ENCODE results near the gene TMPRSS6. TPM values are rescaled to one million over a fixed set of nuclear protein-coding genes. Genes with fewer than 3 reads are reported as not detected.

The TMPRSS6 gene
- total RNA-seq, 1 donor, result not detected

DNA sequence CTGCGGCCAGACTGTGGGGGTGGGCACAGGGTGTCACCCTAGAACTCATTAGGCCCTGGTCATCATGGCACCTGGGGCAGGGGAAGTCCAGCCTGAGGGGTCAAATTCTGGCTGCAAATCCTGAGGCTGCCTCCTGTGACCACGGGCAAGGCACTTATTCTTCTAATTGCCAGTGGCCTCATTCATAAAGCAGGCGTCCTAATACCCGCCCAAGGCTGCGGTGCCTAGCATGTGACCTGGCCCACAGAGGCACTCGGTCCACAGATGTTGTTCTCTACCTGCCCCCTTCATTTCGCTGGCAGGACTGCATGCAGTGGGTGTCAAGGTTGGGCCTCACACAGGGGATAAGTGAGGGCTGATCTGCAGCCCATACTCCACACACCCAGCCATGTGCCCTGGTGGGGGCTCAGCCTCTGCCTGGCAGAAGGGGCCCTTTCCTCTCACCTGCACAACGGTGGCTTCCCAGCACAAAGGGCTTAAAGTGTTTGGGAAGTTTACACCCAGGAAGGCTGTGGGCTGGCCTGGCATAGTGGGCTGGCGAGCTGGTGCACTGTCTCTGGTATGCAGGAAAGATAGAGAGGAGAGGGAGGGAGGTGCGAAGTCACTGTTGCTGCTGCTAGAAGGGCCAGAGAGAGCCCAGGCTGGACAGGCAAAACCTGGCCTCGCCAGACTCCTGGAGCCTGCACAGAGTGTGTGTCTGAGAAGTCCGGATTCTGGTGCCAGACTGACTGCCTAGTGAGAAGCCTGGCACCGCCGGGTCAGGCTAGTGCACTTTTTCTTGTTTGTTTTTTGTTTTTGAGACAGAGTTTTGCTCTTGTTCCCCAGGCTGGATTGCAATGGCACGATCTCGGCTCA lies 86.8 kb downstream of the TMPRSS6 start:
- H4K20me1 ChIP-seq (ENCODE audit: insufficient read depth, low read length), result peaks cover 27% of the 10 kb centered on the region
- no peaks in the 10 kb centered on the region for H3K9me3 ChIP-seq (ENCODE audit: low read depth, low read length)
- no peak overlapping the region for H2AFZ ChIP-seq (ENCODE audit: low read length)

DNA sequence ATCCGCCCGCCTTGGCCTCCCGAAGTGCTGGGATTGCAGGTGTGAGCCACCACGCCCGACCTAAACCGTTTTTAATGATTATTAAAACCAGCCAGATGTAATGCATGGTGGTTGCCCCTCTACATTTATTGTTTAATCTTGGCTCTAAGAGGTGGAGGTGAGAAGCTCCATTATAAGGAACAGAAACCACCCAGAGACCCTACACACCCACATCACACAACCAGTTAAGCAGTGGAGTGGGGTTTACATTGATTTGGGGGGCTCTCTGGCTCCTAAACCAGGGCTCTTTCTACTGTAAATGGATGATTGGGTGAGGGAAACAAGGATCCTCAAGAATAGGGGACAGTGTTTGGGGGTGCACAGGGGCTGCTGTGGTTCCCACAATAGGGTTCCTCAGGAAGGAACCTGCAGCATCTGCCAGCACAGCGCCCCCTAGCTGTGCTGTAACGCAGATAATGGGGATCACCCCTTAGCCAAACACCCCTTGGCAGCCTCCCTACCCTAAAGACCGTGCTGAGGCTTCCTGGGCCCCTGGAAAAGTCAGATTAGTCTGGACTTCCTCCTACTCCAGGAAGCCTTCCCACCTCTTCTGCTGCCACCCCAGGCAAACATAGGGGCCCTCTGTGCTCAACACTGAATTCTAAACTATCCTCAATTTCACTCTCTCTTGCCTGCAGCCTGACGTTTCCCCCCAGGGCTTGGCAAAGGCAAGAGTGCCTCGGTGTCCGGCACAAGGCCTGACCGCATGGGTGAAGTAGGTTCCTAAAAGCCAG lies 87.6 kb downstream of the TMPRSS6 start:
- peaks cover 12% of the 10 kb centered on the region for H3K4me1 ChIP-seq (ENCODE audit: insufficient read depth, low read length)
- TF ChIP-seq, protein P1, sequence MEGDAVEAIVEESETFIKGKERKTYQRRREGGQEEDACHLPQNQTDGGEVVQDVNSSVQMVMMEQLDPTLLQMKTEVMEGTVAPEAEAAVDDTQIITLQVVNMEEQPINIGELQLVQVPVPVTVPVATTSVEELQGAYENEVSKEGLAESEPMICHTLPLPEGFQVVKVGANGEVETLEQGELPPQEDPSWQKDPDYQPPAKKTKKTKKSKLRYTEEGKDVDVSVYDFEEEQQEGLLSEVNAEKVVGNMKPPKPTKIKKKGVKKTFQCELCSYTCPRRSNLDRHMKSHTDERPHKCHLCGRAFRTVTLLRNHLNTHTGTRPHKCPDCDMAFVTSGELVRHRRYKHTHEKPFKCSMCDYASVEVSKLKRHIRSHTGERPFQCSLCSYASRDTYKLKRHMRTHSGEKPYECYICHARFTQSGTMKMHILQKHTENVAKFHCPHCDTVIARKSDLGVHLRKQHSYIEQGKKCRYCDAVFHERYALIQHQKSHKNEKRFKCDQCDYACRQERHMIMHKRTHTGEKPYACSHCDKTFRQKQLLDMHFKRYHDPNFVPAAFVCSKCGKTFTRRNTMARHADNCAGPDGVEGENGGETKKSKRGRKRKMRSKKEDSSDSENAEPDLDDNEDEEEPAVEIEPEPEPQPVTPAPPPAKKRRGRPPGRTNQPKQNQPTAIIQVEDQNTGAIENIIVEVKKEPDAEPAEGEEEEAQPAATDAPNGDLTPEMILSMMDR (IDR thresholded peaks at IDR 0.05; ENCODE audit: extremely low read depth, low read depth, low read length), result peak; percentile 86

More for the DNA sequence above, 86.8 kb downstream of the TMPRSS6 start:
- no peaks in the 10 kb centered on the region for H3K27me3 ChIP-seq (ENCODE audit: insufficient read depth, low read length)
- peaks cover 25% of the 10 kb centered on the region for H3K36me3 ChIP-seq (ENCODE audit: insufficient read depth, low read length)
- no peak overlapping the region for H3K4me3 ChIP-seq (ENCODE audit: insufficient read depth, low read length)
- TF ChIP-seq, protein P1 (IDR thresholded peaks at IDR 0.05; ENCODE audit: extremely low read depth, low read depth, low read length), result no peak
- H3K4me2 ChIP-seq (ENCODE audit: insufficient read depth, low read length), result no peak overlapping the region
- peaks cover 12% of the 10 kb centered on the region for H3K4me1 ChIP-seq (ENCODE audit: insufficient read depth, low read length)
- peak; percentile 78 for DNase-seq (ENCODE audit: insufficient read length, low spot score, missing footprints)
- H3K27ac ChIP-seq (ENCODE audit: low read depth, low read length), result no peak overlapping the region
- H3K79me2 ChIP-seq (ENCODE audit: insufficient read depth, low read length), result peaks cover 11% of the 10 kb centered on the region

DNA sequence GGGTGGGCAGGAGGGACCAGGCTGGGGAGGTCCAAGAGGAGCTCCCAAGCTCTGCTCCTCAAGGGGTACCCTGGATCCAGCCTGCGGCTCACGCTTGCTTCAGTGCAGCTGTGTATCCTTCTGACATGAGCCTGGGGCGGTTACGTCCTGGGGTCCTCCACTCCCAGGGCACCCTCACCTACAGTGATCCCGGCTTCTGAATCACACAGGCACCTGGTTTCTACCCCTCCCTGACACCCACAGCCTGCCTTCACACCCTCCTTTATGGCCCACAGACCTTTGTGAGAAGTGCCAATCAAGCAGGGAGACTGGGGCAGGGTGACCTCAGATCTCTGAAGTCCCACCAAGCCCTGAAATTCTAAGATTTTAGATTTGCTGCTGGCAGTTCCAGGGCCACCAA lies 88.5 kb downstream of the TMPRSS6 start:
- H3K79me2 ChIP-seq (ENCODE audit: insufficient read depth, low read length), result peaks cover 11% of the 10 kb centered on the region
- no peak overlapping the region for H2AFZ ChIP-seq (ENCODE audit: low read length)
- H3K9me3 ChIP-seq (ENCODE audit: low read depth, low read length), result no peaks in the 10 kb centered on the region
- H3K4me2 ChIP-seq (ENCODE audit: insufficient read depth, low read length), result no peak overlapping the region
- H4K20me1 ChIP-seq (ENCODE audit: insufficient read depth, low read length), result peaks cover 34% of the 10 kb centered on the region
- no peak overlapping the region for H3K27ac ChIP-seq (ENCODE audit: low read depth, low read length)
- H3K4me1 ChIP-seq (ENCODE audit: insufficient read depth, low read length), result peaks cover 12% of the 10 kb centered on the region
- no peaks in the 10 kb centered on the region for H3K27me3 ChIP-seq (ENCODE audit: insufficient read depth, low read length)
- peak; percentile 58 for DNase-seq (ENCODE audit: insufficient read length, low spot score, missing footprints)
- H3K4me3 ChIP-seq (ENCODE audit: insufficient read depth, low read length), result no peak overlapping the region
- peaks cover 23% of the 10 kb centered on the region for H3K36me3 ChIP-seq (ENCODE audit: insufficient read depth, low read length)
- TF ChIP-seq, protein P1 (IDR thresholded peaks at IDR 0.05; ENCODE audit: extremely low read depth, low read depth, low read length), result no peak

More for the DNA sequence above, 87.6 kb downstream of the TMPRSS6 start:
- DNase-seq (ENCODE audit: insufficient read length, low spot score, missing footprints), result peak; percentile 95
- H3K79me2 ChIP-seq (ENCODE audit: insufficient read depth, low read length), result peaks cover 11% of the 10 kb centered on the region
- H3K36me3 ChIP-seq (ENCODE audit: insufficient read depth, low read length), result peaks cover 25% of the 10 kb centered on the region
- no peaks in the 10 kb centered on the region for H3K9me3 ChIP-seq (ENCODE audit: low read depth, low read length)
- H3K27ac ChIP-seq (ENCODE audit: low read depth, low read length), result no peak overlapping the region
- no peak overlapping the region for H3K4me2 ChIP-seq (ENCODE audit: insufficient read depth, low read length)
- H4K20me1 ChIP-seq (ENCODE audit: insufficient read depth, low read length), result peaks cover 33% of the 10 kb centered on the region
- no peak overlapping the region for H2AFZ ChIP-seq (ENCODE audit: low read length)
- H3K4me3 ChIP-seq (ENCODE audit: insufficient read depth, low read length), result no peak overlapping the region
- no peaks in the 10 kb centered on the region for H3K27me3 ChIP-seq (ENCODE audit: insufficient read depth, low read length)

GRCh38 chr22:37020192-37020479 lies 89.4 kb downstream of the TMPRSS6 start:
- Histone ChIP-seq H4K20me1 (ENCODE audit: insufficient read depth, low read length) (peaks cover 32% of the 10 kb centered on the region), H3K4me1 (ENCODE audit: insufficient read depth, low read length) (peaks cover 12% of the 10 kb centered on the region), H2AFZ (ENCODE audit: low read length) (peak overlapping the region; percentile 92), H3K27me3 (ENCODE audit: insufficient read depth, low read length) (no peaks in the 10 kb centered on the region), H3K4me2 (ENCODE audit: insufficient read depth, low read length) (peak overlapping the region; percentile 88), H3K4me3 (ENCODE audit: insufficient read depth, low read length) (peak overlapping the region; percentile 88), H3K27ac (ENCODE audit: low read depth, low read length) (no peak overlapping the region), H3K79me2 (ENCODE audit: insufficient read depth, low read length) (peaks cover 11% of the 10 kb centered on the region), H3K9me3 (ENCODE audit: low read depth, low read length) (no peaks in the 10 kb centered on the region), H3K36me3 (ENCODE audit: insufficient read depth, low read length) (peaks cover 15% of the 10 kb centered on the region)
- peak; percentile 96 for DNase-seq (ENCODE audit: insufficient read length, low spot score, missing footprints)
- TF ChIP-seq, protein P1 (IDR thresholded peaks at IDR 0.05; ENCODE audit: extremely low read depth, low read depth, low read length), result no peak
